SK-N-MC (cell line): ENCODE data around the gene HOXB5.

Source experiments
- DNase-seq: peaks from one replicate; pipeline ENCODE4 v3.0.0-alpha.2; 2011; ENCODE audit warnings: low read depth, low spot score
- H3K27ac ChIP-seq: fragments of 200-600 bp; sonication (generic); 2 replicates; pipeline ENCODE4 v1.5.1; 2016; ENCODE audit warnings: mixed run types
- H3K36me3 ChIP-seq: fragments of 200-600 bp; sonication (generic); 2 replicates; pipeline ENCODE4 v1.6.1; 2017; ENCODE audit warnings: antibody characterized with exemption, low read length, mixed read lengths; ENCODE audit not compliant: insufficient read depth
- H3K4me3 ChIP-seq: fragments of 200-600 bp; sonication (generic); 2 replicates; pipeline ENCODE4 v1.5.1; 2016
- H3K9ac ChIP-seq: fragments of 200-600 bp; sonication (generic); 2 replicates; pipeline ENCODE4 v1.8.0; 2017; ENCODE audit warnings: mixed run types, mixed read lengths; ENCODE audit not compliant: insufficient read length
- H3K9me3 ChIP-seq: fragments of 200-600 bp; sonication (generic); 2 replicates; pipeline ENCODE4 v1.6.1; 2017; ENCODE audit warnings: low read depth, mild to moderate bottlenecking, antibody characterized with exemption, low read length, moderate library complexity, mixed read lengths
- EZH2 ChIP-seq: fragments of 200-600 bp; sonication (generic); IDR thresholded peaks from one replicate; pipeline ENCODE4 v1.6.1; 2017; ENCODE audit warnings: antibody characterized with exemption
- FOXP2 ChIP-seq: optimal IDR thresholded peaks from 2 replicates; pipeline ENCODE3; 2011; ENCODE audit warnings: mild to moderate bottlenecking, moderate library complexity; ENCODE audit not compliant: insufficient read depth; ENCODE audit errors: extremely low read length, control extremely low read depth
- POLR2AphosphoS5 ChIP-seq: IDR thresholded peaks from 2 replicates; pipeline ENCODE4 v1.6.1; 2012; ENCODE audit warnings: mild to moderate bottlenecking, low read depth, low read length, borderline replicate concordance

Gene HOXB5

DNA sequence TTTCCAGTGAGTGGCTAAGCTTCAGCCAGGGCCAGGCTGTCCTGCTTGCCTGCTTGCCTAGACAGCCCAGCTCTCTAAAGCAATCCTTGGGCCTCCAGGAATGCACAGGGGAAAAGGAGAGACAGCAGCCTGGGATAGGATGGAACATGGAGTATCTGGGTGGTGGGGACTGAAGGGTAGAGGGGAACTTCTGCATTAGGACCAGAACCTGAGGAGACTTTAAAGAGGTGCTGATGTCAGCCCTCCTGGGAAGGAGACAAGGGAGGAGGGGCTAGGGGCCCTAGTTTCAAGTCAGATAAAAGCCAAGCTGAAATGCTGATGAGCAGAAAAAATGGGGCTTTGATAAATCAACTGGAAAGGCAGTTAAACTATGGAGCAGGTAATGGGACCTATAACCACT, 15.5 kb upstream of the HOXB5 start:
- Histone ChIP-seq H3K4me3 (peak overlapping the region; percentile 84), H3K9ac (no peak overlapping the region)
- DNase-seq, result no peak

GRCh38 chr17:48608494-48608834, 14.9 kb upstream of the HOXB5 start:
- Histone ChIP-seq H3K9ac (no peak overlapping the region), H3K36me3 (0 out of 2 replicates have a peak, but pooled peaks cover 11% of the 10 kb centered on the region), H3K9me3 (no peaks in the 10 kb centered on the region), H3K27ac (peak overlapping the region; percentile 90), H3K4me3 (peak overlapping the region; percentile 84)
- no peak for DNase-seq
- TF ChIP-seq EZH2 (no peak), POLR2AphosphoS5 (no peak), FOXP2 (no peak)

More for the DNA sequence above, 15.5 kb upstream of the HOXB5 start:
- Histone ChIP-seq H3K27ac (peak overlapping the region; percentile 90), H3K36me3 (0 out of 2 replicates have a peak, but pooled peaks cover 11% of the 10 kb centered on the region), H3K9me3 (no peaks in the 10 kb centered on the region)
- TF ChIP-seq POLR2AphosphoS5 (peak; percentile 43; the same call in 1 of the 2 replicates), FOXP2 (no peak)

DNA sequence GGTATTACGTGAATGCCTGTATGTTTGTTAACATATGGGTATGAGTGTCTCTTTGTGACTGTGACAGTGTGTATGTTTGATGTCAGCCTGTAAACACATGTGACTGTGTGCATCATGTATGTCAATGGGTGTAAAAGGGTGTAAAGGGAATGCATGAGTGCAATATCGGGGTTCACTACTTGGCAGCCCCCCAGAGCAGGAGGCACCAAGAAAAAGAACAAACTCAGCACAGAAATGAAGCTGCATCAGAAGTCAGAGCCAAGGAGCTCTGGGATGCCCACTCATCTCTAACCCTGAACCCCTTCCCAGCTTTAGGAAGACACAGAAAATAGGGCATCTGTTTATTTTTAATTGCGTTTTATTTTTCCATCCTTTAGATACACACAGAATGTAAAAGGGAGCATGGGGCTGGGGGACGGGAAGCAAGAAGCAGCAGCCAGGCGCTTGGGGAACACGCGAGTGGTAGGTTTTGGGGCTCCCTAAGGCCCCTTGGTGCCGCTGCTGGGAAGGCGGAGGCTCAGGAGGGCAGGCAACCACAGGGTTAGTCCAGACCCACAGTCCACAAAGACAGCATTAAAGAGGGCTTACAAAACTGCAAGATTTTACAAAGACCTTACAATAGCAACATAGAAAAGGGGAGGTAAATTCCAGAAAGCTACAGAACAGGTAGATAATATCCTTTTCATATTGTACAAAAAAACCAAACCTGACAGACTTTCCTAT, 13.5 kb upstream of the HOXB5 start:
- H3K27ac ChIP-seq, result peak overlapping the region; percentile 98
- TF ChIP-seq EZH2, result no peak
- TF ChIP-seq POLR2AphosphoS5, result no peak
- no peak for TF ChIP-seq FOXP2
- no peak overlapping the region for H3K9ac ChIP-seq
- 0 out of 2 replicates have a peak, but pooled peaks cover 11% of the 10 kb centered on the region for H3K36me3 ChIP-seq
- H3K9me3 ChIP-seq, result no peaks in the 10 kb centered on the region
- DNase-seq, result no peak
- H3K4me3 ChIP-seq, result no peak overlapping the region

DNA sequence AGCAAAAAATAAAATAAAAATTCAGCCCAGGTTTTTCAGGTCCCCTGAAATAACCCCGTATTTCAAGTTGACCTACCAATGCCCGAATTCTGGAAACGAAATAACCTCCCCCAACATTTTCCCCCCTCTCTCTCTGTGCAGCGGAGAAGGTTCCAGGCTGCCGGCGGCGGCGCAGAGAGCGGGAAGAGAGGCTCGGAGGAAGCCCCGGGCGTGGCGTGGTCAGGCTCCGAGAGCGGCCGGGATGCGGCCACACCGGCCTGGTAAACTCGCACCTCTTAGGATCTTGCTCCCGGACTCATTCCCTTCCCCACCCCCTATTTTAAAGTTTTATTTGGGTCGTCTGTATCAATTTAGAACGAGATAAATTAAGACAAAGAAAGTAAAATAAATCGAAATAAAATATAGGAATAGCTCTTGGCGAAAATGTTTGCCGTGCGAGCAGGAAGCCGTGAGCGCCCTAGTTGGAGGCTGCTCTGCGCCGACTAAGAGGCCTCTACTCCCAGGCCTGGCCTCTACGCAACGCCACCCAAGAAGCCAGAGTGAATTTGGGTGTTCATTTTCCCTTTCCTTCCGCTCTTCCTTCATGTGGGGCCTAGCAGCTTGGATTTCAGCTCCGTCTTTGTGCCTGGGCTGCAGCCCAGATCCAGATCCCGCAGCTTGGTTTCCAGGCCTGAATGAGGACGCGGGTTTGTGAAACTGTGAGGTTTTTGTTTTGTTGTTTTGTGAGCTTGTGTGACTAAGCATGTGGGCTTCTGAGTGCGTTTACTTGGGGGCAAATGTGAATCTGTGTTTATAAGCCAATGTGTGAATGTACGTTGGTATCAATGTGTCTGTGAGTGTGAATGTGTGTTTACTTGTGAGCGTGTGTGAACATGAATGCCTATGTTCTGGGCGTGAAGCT, 12.7 kb upstream of the HOXB5 start:
- H3K36me3 ChIP-seq, result 0 out of 2 replicates have a peak, but pooled peaks cover 11% of the 10 kb centered on the region
- TF ChIP-seq FOXP2 (no peak), POLR2AphosphoS5 (no peak), EZH2 (no peak)
- DNase-seq, result no peak
- peak overlapping the region; percentile 98 for H3K27ac ChIP-seq
- peak overlapping the region; percentile 87 for H3K4me3 ChIP-seq
- no peaks in the 10 kb centered on the region for H3K9me3 ChIP-seq
- H3K9ac ChIP-seq, result peak overlapping the region; percentile 84

- H3K36me3 ChIP-seq, result 0 out of 2 replicates have a peak, but pooled peaks cover 11% of the 10 kb centered on the region
- H3K27ac ChIP-seq, result peak overlapping the region; percentile 98
- H3K4me3 ChIP-seq, result peak overlapping the region; percentile 87
- no peak for DNase-seq
- no peak for TF ChIP-seq EZH2
- TF ChIP-seq POLR2AphosphoS5, result no peak
- no peak for TF ChIP-seq FOXP2
- H3K9me3 ChIP-seq, result no peaks in the 10 kb centered on the region
- H3K9ac ChIP-seq, result peak overlapping the region; percentile 84
These were observed 11.9 kb upstream of the HOXB5 start for GRCh38 chr17:48605409-48605919.

GRCh38 chr17:48604770-48605329, 11.3 kb upstream of the HOXB5 start, which contains the start of gene HOXB6:
HOXB6 (minus strand) TSS chr17:48604986; CDS start chr17:48598150, 6,836 bp downstream.
- Histone ChIP-seq H3K36me3 (0 out of 2 replicates have a peak, but pooled peaks cover 11% of the 10 kb centered on the region), H3K27ac (peak within 1 kb of the TSS; percentile 98), H3K4me3 (peak within 1 kb of the TSS; percentile 87), H3K9ac (peak within 1 kb of the TSS; percentile 84), H3K9me3 (no peaks in the 10 kb centered on the region)
- TF ChIP-seq FOXP2 (no peak), POLR2AphosphoS5 (peak; percentile 77), EZH2 (no peak)
- no peak for DNase-seq

DNA sequence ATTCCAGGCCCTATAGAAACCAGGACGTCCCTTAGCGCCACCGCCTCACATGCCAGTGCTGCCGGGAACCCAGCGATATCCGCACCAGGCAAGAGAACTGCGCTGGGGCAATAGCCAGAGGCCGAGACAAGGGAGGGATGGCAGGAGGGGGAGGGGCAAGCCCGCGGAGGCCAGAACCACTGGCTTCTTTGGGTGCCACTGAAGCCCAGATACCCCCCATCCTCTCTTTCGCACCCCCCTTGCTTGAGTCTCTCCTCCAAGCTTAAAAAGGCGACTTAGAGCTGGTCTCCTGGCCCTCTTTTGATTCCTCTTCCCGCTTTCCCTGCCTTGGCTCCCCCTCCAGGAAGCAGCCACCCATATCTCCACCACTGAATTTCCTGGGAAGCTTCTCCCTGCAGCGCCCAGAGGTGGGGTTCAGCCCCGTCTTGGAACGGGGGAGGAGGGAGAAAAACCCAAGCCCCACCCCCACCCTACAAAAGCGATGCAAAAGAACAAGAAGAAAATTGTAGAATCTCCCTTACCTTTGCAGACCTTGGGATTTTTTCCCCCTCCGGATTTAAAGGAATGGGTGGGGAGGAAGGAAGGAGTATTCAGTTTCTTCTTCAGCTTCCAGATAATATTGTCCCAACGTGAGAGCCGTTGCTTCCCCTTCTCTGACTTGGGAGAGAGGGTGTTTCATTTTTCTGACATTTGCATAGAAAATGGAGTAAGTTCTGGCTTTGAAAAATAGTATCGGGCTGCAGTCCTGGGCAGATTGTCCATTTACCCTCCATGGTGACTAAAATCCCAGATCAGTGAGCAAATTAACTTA, 10.6 kb upstream of the HOXB5 start:
- TF ChIP-seq POLR2AphosphoS5 (peak; percentile 39; the same call in 1 of the 2 replicates), FOXP2 (no peak)
- peak overlapping the region; percentile 98 for H3K27ac ChIP-seq
- H3K9me3 ChIP-seq, result no peaks in the 10 kb centered on the region
- DNase-seq, result no peak
- peak overlapping the region; percentile 87 for H3K4me3 ChIP-seq
- H3K9ac ChIP-seq, result peak overlapping the region; percentile 84
- H3K36me3 ChIP-seq, result 0 out of 2 replicates have a peak, but pooled peaks cover 11% of the 10 kb centered on the region
